ENCODE results near the gene RPL36.

RPL36 gene

DNA sequence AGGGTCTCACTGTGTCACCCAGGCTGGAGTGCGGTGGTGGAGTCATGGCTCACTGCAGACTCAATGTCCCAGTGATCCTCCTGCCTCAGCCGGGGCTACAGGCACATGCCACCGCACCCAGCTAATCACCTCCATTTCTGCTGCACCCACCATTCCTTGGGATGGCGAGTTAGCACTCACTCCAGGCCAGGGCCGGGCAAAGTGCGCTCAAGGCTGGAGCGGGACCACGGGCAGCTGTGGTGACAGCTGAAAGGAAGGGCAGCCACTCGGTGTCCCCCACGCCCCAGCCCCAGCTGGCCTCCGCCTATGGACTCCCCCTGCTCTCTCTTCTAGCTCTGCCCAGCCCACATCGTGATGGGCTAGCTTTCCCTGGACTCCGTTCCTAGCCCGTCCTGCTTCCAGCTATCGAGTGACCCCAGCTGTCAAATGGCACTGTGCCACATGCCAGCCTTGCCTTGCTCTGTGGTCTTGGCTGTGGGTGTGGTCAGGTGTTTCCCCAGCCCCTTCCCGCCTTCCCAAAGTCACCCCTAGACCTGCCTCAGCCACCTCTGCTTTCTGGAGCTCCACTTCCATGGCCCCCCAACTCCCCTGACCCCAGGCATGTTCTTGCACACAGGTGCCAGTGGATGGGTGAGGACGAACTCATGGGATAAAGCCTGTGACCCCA, 13.9 kb upstream of the RPL36 start:
- H3K4me3 ChIP-seq (ENCODE audit: low read depth in 1 of 2, low read length in 2 of 2), result no peak overlapping the region

DNA sequence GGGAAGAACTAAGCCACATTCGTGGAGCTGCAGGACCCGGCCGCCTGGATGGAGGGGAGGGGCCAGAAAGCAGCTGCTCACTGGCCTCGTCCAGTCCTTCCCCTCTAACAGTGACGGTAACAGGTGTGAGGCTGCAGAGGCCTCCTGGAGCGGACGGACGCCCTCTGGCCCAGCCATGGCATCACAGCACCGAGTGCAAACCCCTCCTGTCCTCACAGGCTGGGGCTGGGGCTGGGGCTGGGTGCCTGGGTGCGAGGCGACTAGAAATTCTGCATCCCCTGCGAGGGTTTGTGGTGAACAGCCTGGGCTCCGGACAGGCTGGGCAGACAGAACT, 13.4 kb upstream of the RPL36 start:
- H3K4me3 ChIP-seq (ENCODE audit: low read depth in 1 of 2, low read length in 2 of 2), result no peak overlapping the region
- no peaks in the 10 kb centered on the region for H3K27me3 ChIP-seq (ENCODE audit: control insufficient read depth in 1 of 2, insufficient read depth in 2 of 2, low read length in 2 of 2)
- no peak overlapping the region for H3K9ac ChIP-seq (ENCODE audit: low read length)
- peaks cover 16% of the 10 kb centered on the region for H3K4me1 ChIP-seq (ENCODE audit: insufficient read depth, low read length)
- no peaks in the 10 kb centered on the region for H3K9me3 ChIP-seq (ENCODE audit: low read length)
- H3K36me3 ChIP-seq (ENCODE audit: insufficient read depth, low read length), result peaks cover 5% of the 10 kb centered on the region
- no peak overlapping the region for H3K27ac ChIP-seq (ENCODE audit: low read depth, low read length)

More for the DNA sequence above, 13.9 kb upstream of the RPL36 start:
- H3K4me1 ChIP-seq (ENCODE audit: insufficient read depth, low read length), result peaks cover 13% of the 10 kb centered on the region
- H3K9me3 ChIP-seq (ENCODE audit: low read length), result no peaks in the 10 kb centered on the region
- H3K36me3 ChIP-seq (ENCODE audit: insufficient read depth, low read length), result peaks cover 5% of the 10 kb centered on the region
- no peak overlapping the region for H3K27ac ChIP-seq (ENCODE audit: low read depth, low read length)
- H3K9ac ChIP-seq (ENCODE audit: low read length), result no peak overlapping the region
- H3K27me3 ChIP-seq (ENCODE audit: control insufficient read depth in 1 of 2, insufficient read depth in 2 of 2, low read length in 2 of 2), result no peaks in the 10 kb centered on the region

- no peak overlapping the region for H3K4me3 ChIP-seq (ENCODE audit: low read depth in 1 of 2, low read length in 2 of 2)
- H3K4me1 ChIP-seq (ENCODE audit: insufficient read depth, low read length), result peaks cover 16% of the 10 kb centered on the region
- H3K9me3 ChIP-seq (ENCODE audit: low read length), result no peaks in the 10 kb centered on the region
- H3K27me3 ChIP-seq (ENCODE audit: control insufficient read depth in 1 of 2, insufficient read depth in 2 of 2, low read length in 2 of 2), result no peaks in the 10 kb centered on the region
- H3K27ac ChIP-seq (ENCODE audit: low read depth, low read length), result no peak overlapping the region
- H3K9ac ChIP-seq (ENCODE audit: low read length), result no peak overlapping the region
- peaks cover 5% of the 10 kb centered on the region for H3K36me3 ChIP-seq (ENCODE audit: insufficient read depth, low read length)
Observed at GRCh38 chr19:5677136-5677535, 13.0 kb upstream of the RPL36 start.

DNA sequence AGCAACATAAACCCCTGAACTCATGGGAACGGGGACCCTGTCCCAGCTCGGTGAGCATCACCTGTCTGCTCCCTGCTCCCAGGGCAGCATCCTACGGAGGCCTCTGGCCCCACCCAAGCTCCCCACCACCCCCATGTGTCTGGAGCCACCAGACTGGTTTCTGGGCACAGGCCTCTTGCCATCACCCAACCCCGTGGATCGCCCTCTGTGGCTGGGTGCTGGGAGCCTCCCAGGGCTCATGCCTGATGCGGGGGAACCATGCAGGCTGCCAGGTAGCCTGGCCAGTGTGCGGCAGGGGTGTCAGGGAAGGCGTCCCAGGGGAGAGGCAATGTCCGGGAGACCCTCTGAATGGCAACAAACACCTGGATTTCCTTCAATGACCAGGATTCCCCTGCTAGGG, 12.5 kb upstream of the RPL36 start:
- H3K36me3 ChIP-seq (ENCODE audit: insufficient read depth, low read length), result peaks cover 5% of the 10 kb centered on the region
- H3K9me3 ChIP-seq (ENCODE audit: low read length), result no peaks in the 10 kb centered on the region
- H3K4me1 ChIP-seq (ENCODE audit: insufficient read depth, low read length), result peaks cover 16% of the 10 kb centered on the region
- no peak overlapping the region for H3K9ac ChIP-seq (ENCODE audit: low read length)
- no peak overlapping the region for H3K27ac ChIP-seq (ENCODE audit: low read depth, low read length)
- no peak overlapping the region for H3K4me3 ChIP-seq (ENCODE audit: low read depth in 1 of 2, low read length in 2 of 2)
- H3K27me3 ChIP-seq (ENCODE audit: control insufficient read depth in 1 of 2, insufficient read depth in 2 of 2, low read length in 2 of 2), result no peaks in the 10 kb centered on the region

- peaks cover 16% of the 10 kb centered on the region for H3K4me1 ChIP-seq (ENCODE audit: insufficient read depth, low read length)
- H3K27ac ChIP-seq (ENCODE audit: low read depth, low read length), result no peak overlapping the region
- H3K36me3 ChIP-seq (ENCODE audit: insufficient read depth, low read length), result peaks cover 5% of the 10 kb centered on the region
- no peak overlapping the region for H3K4me3 ChIP-seq (ENCODE audit: low read depth in 1 of 2, low read length in 2 of 2)
- no peaks in the 10 kb centered on the region for H3K27me3 ChIP-seq (ENCODE audit: control insufficient read depth in 1 of 2, insufficient read depth in 2 of 2, low read length in 2 of 2)
- no peaks in the 10 kb centered on the region for H3K9me3 ChIP-seq (ENCODE audit: low read length)
- H3K9ac ChIP-seq (ENCODE audit: low read length), result no peak overlapping the region
Observed at GRCh38 chr19:5678071-5678718, 11.9 kb upstream of the RPL36 start.

DNA sequence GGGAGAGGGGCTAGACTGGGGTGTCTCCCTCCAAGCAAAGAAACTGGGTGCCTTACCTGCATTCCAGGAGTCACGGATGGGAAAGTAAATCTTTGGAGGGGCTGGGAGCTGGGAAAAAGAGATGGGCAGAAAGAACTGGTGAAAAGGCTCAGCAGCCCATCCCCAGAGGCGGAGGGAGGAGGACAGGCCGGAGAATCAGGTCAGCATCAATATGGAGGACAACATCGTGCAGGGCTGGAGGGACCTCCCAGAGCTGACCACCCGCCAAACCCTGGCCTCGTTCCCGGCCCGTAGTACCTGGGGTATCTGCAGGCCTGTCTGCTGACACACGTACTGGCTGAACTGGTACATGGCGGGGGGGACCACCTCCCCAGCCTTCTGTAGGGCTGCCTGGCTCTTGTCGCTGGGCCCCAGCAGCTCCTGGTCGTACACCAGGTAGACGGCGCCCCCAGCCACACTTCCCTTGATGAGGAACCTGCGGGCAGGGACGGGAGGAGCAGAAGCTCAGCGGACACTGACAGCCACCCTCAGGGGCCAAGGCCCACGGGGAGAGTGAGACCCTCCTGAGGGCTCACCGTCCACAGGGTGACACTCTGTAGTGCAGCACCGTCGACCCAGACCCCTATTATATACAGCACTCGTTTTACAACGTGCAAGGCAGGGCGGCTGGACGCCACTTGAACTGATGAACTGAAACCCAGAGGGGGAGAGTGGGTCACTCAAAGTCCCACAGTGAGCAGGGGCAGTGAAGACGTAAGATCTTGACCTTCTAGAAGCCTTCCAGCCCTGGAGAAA, 10.6 kb upstream of the RPL36 start:
- Histone ChIP-seq H3K4me3 (ENCODE audit: low read depth in 1 of 2, low read length in 2 of 2) (peak overlapping the region; percentile 90 to 91), H3K27me3 (ENCODE audit: control insufficient read depth in 1 of 2, insufficient read depth in 2 of 2, low read length in 2 of 2) (no peaks in the 10 kb centered on the region), H3K27ac (ENCODE audit: low read depth, low read length) (peak overlapping the region; percentile 94), H3K36me3 (ENCODE audit: insufficient read depth, low read length) (no peaks in the 10 kb centered on the region), H3K4me1 (ENCODE audit: insufficient read depth, low read length) (peaks cover 16% of the 10 kb centered on the region), H3K9me3 (ENCODE audit: low read length) (no peaks in the 10 kb centered on the region), H3K9ac (ENCODE audit: low read length) (peak overlapping the region; percentile 90)

DNA sequence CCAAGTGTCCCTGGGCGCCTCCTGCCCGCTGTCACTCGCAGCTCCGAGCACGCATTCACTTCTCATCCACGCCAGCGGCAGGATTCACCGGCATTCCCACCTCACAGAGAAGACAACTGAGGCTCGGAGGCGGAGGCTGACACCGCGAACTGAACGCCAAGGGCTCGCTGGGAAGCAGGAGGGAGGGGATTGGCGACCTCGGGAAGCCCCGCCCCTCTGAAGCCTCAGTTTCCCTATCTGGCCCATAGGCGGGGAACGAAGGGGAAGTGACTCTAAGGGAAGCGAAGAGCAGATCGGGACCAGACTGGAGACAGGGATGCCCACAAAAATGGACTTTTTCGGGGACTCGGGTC, 10.0 kb upstream of the RPL36 start:
- H3K36me3 ChIP-seq (ENCODE audit: insufficient read depth, low read length), result no peaks in the 10 kb centered on the region
- H3K27ac ChIP-seq (ENCODE audit: low read depth, low read length), result peak overlapping the region; percentile 94
- H3K4me3 ChIP-seq (ENCODE audit: low read depth in 1 of 2, low read length in 2 of 2), result peak overlapping the region; percentile 90 to 91
- H3K27me3 ChIP-seq (ENCODE audit: control insufficient read depth in 1 of 2, insufficient read depth in 2 of 2, low read length in 2 of 2), result no peaks in the 10 kb centered on the region
- H3K9me3 ChIP-seq (ENCODE audit: low read length), result no peaks in the 10 kb centered on the region
- peaks cover 16% of the 10 kb centered on the region for H3K4me1 ChIP-seq (ENCODE audit: insufficient read depth, low read length)
- H3K9ac ChIP-seq (ENCODE audit: low read length), result peak overlapping the region; percentile 90

GRCh38 chr19:5680437-5681368, 9.4 kb upstream of the RPL36 start, which contains the start of the genes HSD11B1L and MICOS13:
TSS of gene HSD11B1L (plus strand) at chr19:5681027. CDS start at chr19:5684833, 3,806 bp downstream.
TSS of gene MICOS13 (minus strand) at chr19:5680516. CDS start at chr19:5680486, 30 bp downstream.
- Histone ChIP-seq H3K27me3 (ENCODE audit: control insufficient read depth in 1 of 2, insufficient read depth in 2 of 2, low read length in 2 of 2) (no peaks in the 10 kb centered on the region), H3K9ac (ENCODE audit: low read length) (peak within 1 kb of the TSS; percentile 90), H3K4me3 (ENCODE audit: low read depth in 1 of 2, low read length in 2 of 2) (peak within 1 kb of the TSS; percentile 90 to 91)

GRCh38 chr19:5681391-5682106, 8.5 kb upstream of the RPL36 start:
- H3K4me1 ChIP-seq (ENCODE audit: insufficient read depth, low read length), result peaks cover 16% of the 10 kb centered on the region
- no peak overlapping the region for H3K9ac ChIP-seq (ENCODE audit: low read length)
- H3K4me3 ChIP-seq (ENCODE audit: low read depth in 1 of 2, low read length in 2 of 2), result peak overlapping the region; percentile 90 to 91
- H3K9me3 ChIP-seq (ENCODE audit: low read length), result no peaks in the 10 kb centered on the region
- H3K36me3 ChIP-seq (ENCODE audit: insufficient read depth, low read length), result no peaks in the 10 kb centered on the region
- peak overlapping the region; percentile 94 for H3K27ac ChIP-seq (ENCODE audit: low read depth, low read length)
- no peaks in the 10 kb centered on the region for H3K27me3 ChIP-seq (ENCODE audit: control insufficient read depth in 1 of 2, insufficient read depth in 2 of 2, low read length in 2 of 2)

More at GRCh38 chr19:5680437-5681368, 9.4 kb upstream of the RPL36 start, which contains the start of the genes HSD11B1L and MICOS13:
- Histone ChIP-seq H3K9me3 (ENCODE audit: low read length) (no peaks in the 10 kb centered on the region), H3K27ac (ENCODE audit: low read depth, low read length) (peak within 1 kb of the TSS; percentile 94), H3K36me3 (ENCODE audit: insufficient read depth, low read length) (no peaks in the 10 kb centered on the region), H3K4me1 (ENCODE audit: insufficient read depth, low read length) (peaks cover 16% of the 10 kb centered on the region)

- Histone ChIP-seq H3K4me3 (ENCODE audit: low read depth in 1 of 2, low read length in 2 of 2) (no peak overlapping the region), H3K4me1 (ENCODE audit: insufficient read depth, low read length) (peaks cover 16% of the 10 kb centered on the region), H3K9ac (ENCODE audit: low read length) (no peak overlapping the region), H3K27me3 (ENCODE audit: control insufficient read depth in 1 of 2, insufficient read depth in 2 of 2, low read length in 2 of 2) (no peaks in the 10 kb centered on the region), H3K9me3 (ENCODE audit: low read length) (no peaks in the 10 kb centered on the region), H3K27ac (ENCODE audit: low read depth, low read length) (no peak overlapping the region), H3K36me3 (ENCODE audit: insufficient read depth, low read length) (no peaks in the 10 kb centered on the region)
Observed at GRCh38 chr19:5682107-5682482, 8.0 kb upstream of the RPL36 start.
